BE2C (cell line): Measurements from ENCODE around the gene PTPRN2.

Experiments used
- DNase-seq: peaks from one replicate; pipeline ENCODE4 v3.0.0-alpha.2; 2020
- H3K27me3 ChIP-seq: fragments of 250-450 bp; sonication (Bioruptor Pico); 2 replicates; pipeline ENCODE4 v1.5.1; 2020; ENCODE audit warnings: mild to moderate bottlenecking
- H3K36me3 ChIP-seq: fragments of 250-450 bp; sonication (Bioruptor Pico); 2 replicates; pipeline ENCODE4 v1.5.1; 2020; ENCODE audit warnings: mild to moderate bottlenecking
- H3K4me1 ChIP-seq: fragments of 250-450 bp; sonication (Bioruptor Pico); 2 replicates; pipeline ENCODE4 v1.5.1; 2020
- H3K4me3 ChIP-seq: 2 replicates; pipeline ENCODE4 v1.5.1; 2011; ENCODE audit warnings: low read depth, low read length
- H3K9me3 ChIP-seq: fragments of 250-450 bp; sonication (Bioruptor Pico); 2 replicates; pipeline ENCODE4 v1.5.1; 2020
- CTCF ChIP-seq: IDR thresholded peaks from 2 replicates; pipeline ENCODE4 v1.5.1; 2012; ENCODE audit warnings: mild to moderate bottlenecking, low read depth, low read length

PTPRN2 gene

GRCh38 chr7:158574308-158575036 lies 13.2 kb downstream of the PTPRN2 start:
- no peaks in the 10 kb centered on the region for H3K9me3 ChIP-seq
- no peak overlapping the region for H3K4me3 ChIP-seq
- peak; percentile 25 for DNase-seq

DNA sequence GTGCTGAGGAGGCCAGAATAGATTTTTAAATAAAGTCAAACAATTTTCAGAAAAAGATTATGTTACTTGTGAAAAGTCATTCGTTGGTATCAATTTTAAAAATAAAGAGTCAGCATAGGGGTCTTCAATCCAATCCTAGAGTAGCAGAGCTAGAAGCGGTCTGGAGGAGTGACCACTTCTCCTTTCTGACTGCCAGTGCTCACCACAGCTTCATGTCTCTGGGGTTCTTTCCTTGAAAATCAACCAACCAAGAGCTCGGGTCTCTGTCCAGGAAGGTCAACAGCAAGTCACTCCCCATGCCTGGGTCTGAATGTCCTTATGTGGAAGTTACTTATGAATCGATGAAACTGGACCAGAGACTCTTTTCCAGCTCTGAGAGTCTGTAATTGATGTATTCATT lies 14.3 kb downstream of the PTPRN2 start:
- no peaks in the 10 kb centered on the region for H3K27me3 ChIP-seq
- no peak for DNase-seq
- no peaks in the 10 kb centered on the region for H3K4me1 ChIP-seq
- no peak for TF ChIP-seq CTCF
- H3K36me3 ChIP-seq = no peaks in the 10 kb centered on the region
- no peak overlapping the region for H3K4me3 ChIP-seq
- no peaks in the 10 kb centered on the region for H3K9me3 ChIP-seq

More at GRCh38 chr7:158574308-158575036, 13.2 kb downstream of the PTPRN2 start:
- Histone ChIP-seq H3K4me1 (no peaks in the 10 kb centered on the region), H3K27me3 (no peaks in the 10 kb centered on the region), H3K36me3 (no peaks in the 10 kb centered on the region)
- TF ChIP-seq CTCF = peak; percentile 26; the same call in 1 of the 2 replicates

- Histone ChIP-seq H3K4me3 (no peak overlapping the region), H3K27me3 (no peaks in the 10 kb centered on the region), H3K4me1 (no peaks in the 10 kb centered on the region; the same call in 1 of the 2 replicates), H3K36me3 (no peaks in the 10 kb centered on the region), H3K9me3 (no peaks in the 10 kb centered on the region)
- peak; percentile 66 for TF ChIP-seq CTCF
- peak; percentile 74 for DNase-seq
Observed at GRCh38 chr7:158572000-158572828, 15.4 kb downstream of the PTPRN2 start.

GRCh38 chr7:158570449-158571170 lies 17.0 kb downstream of the PTPRN2 start:
- no peak overlapping the region for H3K4me3 ChIP-seq
- no peak for TF ChIP-seq CTCF
- DNase-seq = no peak
- H3K4me1 ChIP-seq = no peaks in the 10 kb centered on the region; the same call in 1 of the 2 replicates
- H3K27me3 ChIP-seq = no peaks in the 10 kb centered on the region
- no peaks in the 10 kb centered on the region for H3K36me3 ChIP-seq
- no peaks in the 10 kb centered on the region for H3K9me3 ChIP-seq

DNA sequence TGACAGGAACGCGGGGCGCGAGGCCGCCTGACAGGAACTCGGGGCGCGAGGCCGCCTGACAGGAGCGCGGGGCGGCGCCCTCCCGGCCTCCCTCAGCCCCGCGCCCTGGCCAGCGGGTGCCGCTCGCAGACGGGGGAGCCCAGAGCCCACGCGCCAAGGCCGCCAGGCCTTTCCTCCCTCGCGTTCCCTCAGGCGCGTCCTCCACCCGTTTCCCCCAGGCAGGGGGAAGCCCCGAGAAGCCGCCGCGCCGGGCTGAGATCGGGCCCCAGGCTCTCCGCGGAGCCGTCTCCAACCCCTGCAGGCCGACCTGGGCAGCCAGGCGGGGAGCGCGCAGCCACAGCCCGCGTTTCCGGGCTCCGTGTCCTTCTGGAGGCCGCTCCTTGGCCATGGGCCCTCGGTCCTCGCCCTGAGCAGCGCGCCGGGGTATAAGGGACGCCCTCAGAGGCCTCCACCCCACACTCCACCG lies 17.7 kb downstream of the PTPRN2 start:
- TF ChIP-seq CTCF = no peak
- Histone ChIP-seq H3K4me1 (no peaks in the 10 kb centered on the region; the same call in 1 of the 2 replicates), H3K9me3 (no peaks in the 10 kb centered on the region), H3K36me3 (no peaks in the 10 kb centered on the region), H3K4me3 (no peak overlapping the region), H3K27me3 (no peaks in the 10 kb centered on the region)
- DNase-seq = no peak
